Hepatocyte (in vitro differentiated cells): Measurements from ENCODE around the gene ESR1. TPM values are rescaled to one million over a fixed set of nuclear protein-coding genes. Genes with fewer than 3 reads are reported as not detected.

ENCODE experiments used
- DNase-seq: peaks from one replicate; pipeline ENCODE4 v3.0.0-alpha.2; 2016; ENCODE audit warnings: low spot score
- H2AFZ ChIP-seq: fragments of 200-600 bp; sonication (generic); 2 replicates; pipeline ENCODE4 v1.6.0; 2016; ENCODE audit warnings: antibody characterized with exemption, mild to moderate bottlenecking
- H3K27ac ChIP-seq: fragments of 200-600 bp; sonication (generic); 2 replicates; pipeline ENCODE4 v1.5.1; 2016; ENCODE audit warnings: mild to moderate bottlenecking
- H3K27me3 ChIP-seq: fragments of 200-600 bp; sonication (generic); 2 replicates; pipeline ENCODE4 v1.6.1; 2016
- H3K36me3 ChIP-seq: fragments of 200-600 bp; sonication (generic); replicated peaks from 2 replicates; pipeline ENCODE4 v1.5.1; 2016; ENCODE audit warnings: low read depth; ENCODE audit not compliant: insufficient read depth
- H3K4me1 ChIP-seq: fragments of 200-600 bp; sonication (generic); 2 replicates; pipeline ENCODE4 v1.5.1; 2016; ENCODE audit warnings: mild to moderate bottlenecking, moderate library complexity; ENCODE audit not compliant: insufficient read depth
- H3K4me2 ChIP-seq: fragments of 200-600 bp; sonication (generic); 2 replicates; pipeline ENCODE4 v1.6.0; 2016
- H3K4me3 ChIP-seq: fragments of 200-600 bp; sonication (generic); 2 replicates; pipeline ENCODE4 v1.5.1; 2016; ENCODE audit warnings: mild to moderate bottlenecking
- H3K79me2 ChIP-seq: fragments of 200-600 bp; sonication (generic); 2 replicates; pipeline ENCODE4 v1.6.0; 2017; ENCODE audit warnings: mild to moderate bottlenecking
- H3K9me2 ChIP-seq: fragments of 200-600 bp; sonication (generic); replicated peaks from 2 replicates; pipeline ENCODE4 v1.6.0; 2017; ENCODE audit warnings: mild to moderate bottlenecking; ENCODE audit not compliant: insufficient read depth
- H3K9me3 ChIP-seq: fragments of 200-600 bp; sonication (generic); 2 replicates; pipeline ENCODE4 v1.5.1; 2016; ENCODE audit warnings: low read depth, mild to moderate bottlenecking
- H4K20me1 ChIP-seq: fragments of 200-600 bp; sonication (generic); 2 replicates; pipeline ENCODE4 v1.6.0; 2016; ENCODE audit warnings: mild to moderate bottlenecking; ENCODE audit not compliant: insufficient read depth, poor library complexity, severe bottlenecking
- EZH2 ChIP-seq: fragments of 200-600 bp; sonication (generic); IDR thresholded peaks from 2 replicates; pipeline ENCODE4 v1.6.1; 2016; ENCODE audit warnings: antibody characterized with exemption, mild to moderate bottlenecking, borderline replicate concordance
- EZH2phosphoT487 ChIP-seq: fragments of 200-600 bp; sonication (generic); IDR thresholded peaks from one replicate; pipeline ENCODE4 v1.6.1; 2018; ENCODE audit warnings: antibody characterized with exemption, mild to moderate bottlenecking, low read depth, moderate library complexity; ENCODE audit not compliant: unreplicated experiment, severe bottlenecking
- WGBS: methylation state at CpG from one replicate; pipeline ENCODE4 v1.1.6; 2016; ENCODE audit warnings: low lambda C conversion rate; ENCODE audit errors: missing lambda C conversion rate; 5-methylcytosine and 5-hydroxymethylcytosine counted together
- polyA plus RNA-seq: library from polyadenylated mRNA; unstranded; fragments of >200 nt; fragmentation: Nextera tagmentation; extraction: Ambion mirVana; gene quantifications from 2 replicates; pipeline ENCODE4 v1.2.1, GENCODE V29; 2016
- total RNA-seq: library from RNA; depleted of rRNA; stranded (reverse); fragments of >200 nt; gene quantifications from 2 replicates; pipeline ENCODE4 v1.2.3, GENCODE V29; 2014
- TF ChIP-seq, protein P1 (sequence below): fragments of 200-600 bp; sonication (generic); IDR thresholded peaks from 2 replicates; pipeline ENCODE4 v1.5.1; 2016; ENCODE audit warnings: antibody characterized with exemption, mild to moderate bottlenecking; ENCODE audit not compliant: poor library complexity

The ESR1 gene
- total and polyA plus RNA-seq, 2 experiments from 2014 or later = 0.07 TPM; not detected in 1

DNA sequence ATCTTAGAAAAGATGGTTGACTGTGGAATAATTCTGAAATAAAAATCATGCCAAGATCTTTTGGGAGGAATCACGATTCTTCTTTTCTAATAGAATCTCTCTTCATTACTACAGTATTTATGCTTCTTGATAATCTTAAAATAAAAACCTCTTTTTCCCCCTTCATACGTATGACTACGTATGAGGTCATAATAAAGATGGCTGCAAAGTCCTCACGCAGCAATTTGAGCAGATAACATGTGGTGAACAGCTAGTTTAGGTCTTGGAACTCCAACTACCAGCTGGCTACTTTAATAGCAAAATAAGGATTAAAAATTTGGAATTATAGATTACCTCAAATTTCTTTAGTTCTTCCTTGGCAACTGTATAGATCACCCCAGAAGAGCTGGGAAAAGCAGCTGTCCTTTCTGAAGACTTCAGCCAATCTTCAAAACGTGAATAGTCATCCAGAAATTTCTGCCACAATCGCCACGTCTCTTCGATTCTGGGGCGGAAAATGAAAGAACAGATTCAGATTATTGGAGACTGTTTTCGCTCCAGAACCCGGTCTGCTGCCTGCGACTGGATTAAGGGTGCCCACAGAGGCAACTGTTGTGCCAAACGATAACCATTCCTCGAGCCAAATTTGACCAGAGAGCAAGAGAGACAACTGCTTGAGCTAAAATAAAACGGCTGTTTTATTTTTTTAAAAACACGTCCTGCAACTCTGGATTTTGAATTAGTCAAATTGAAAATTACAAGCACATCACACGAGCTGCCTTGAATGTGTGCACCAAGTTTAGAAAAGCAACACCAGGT is 347.3 kb downstream of the ESR1 start:
- Histone ChIP-seq H2AFZ (no peak overlapping the region), H3K36me3 (no peaks in the 10 kb centered on the region)
- TF ChIP-seq, protein P1, sequence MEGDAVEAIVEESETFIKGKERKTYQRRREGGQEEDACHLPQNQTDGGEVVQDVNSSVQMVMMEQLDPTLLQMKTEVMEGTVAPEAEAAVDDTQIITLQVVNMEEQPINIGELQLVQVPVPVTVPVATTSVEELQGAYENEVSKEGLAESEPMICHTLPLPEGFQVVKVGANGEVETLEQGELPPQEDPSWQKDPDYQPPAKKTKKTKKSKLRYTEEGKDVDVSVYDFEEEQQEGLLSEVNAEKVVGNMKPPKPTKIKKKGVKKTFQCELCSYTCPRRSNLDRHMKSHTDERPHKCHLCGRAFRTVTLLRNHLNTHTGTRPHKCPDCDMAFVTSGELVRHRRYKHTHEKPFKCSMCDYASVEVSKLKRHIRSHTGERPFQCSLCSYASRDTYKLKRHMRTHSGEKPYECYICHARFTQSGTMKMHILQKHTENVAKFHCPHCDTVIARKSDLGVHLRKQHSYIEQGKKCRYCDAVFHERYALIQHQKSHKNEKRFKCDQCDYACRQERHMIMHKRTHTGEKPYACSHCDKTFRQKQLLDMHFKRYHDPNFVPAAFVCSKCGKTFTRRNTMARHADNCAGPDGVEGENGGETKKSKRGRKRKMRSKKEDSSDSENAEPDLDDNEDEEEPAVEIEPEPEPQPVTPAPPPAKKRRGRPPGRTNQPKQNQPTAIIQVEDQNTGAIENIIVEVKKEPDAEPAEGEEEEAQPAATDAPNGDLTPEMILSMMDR = no peak
- TF ChIP-seq EZH2phosphoT487 (no peak), EZH2 (no peak)

DNA sequence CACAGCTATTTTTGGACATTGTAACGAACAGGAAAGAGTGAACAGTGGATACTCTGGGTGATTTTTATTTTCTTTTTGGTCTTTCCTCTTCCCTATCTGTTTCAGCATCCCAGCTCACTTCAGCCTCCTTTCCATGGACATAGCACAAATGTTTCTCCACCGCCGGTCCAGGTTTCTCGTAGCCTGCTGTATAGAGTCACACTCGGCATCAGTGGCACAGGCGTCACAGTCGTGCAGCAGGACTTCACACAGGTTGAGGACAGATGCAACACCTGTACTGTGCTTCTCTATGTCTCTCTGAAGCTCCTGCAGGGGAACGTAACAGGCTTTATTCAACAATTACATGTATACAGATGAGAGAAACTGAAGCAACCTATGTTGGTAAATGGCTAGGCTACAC is 348.3 kb downstream of the ESR1 start:
- H3K9me2 ChIP-seq = no peaks in the 10 kb centered on the region
- TF ChIP-seq EZH2phosphoT487 = no peak
- TF ChIP-seq EZH2 = no peak
- TF ChIP-seq, protein P1 = no peak
- H3K4me1 ChIP-seq = no peaks in the 10 kb centered on the region
- H3K9me3 ChIP-seq = no peaks in the 10 kb centered on the region
- no peaks in the 10 kb centered on the region for H4K20me1 ChIP-seq
- H3K36me3 ChIP-seq = no peaks in the 10 kb centered on the region
- no peak overlapping the region for H3K27ac ChIP-seq
- H3K4me2 ChIP-seq = no peak overlapping the region
- DNase-seq = no peak
- 88% methylated on average over 8 of the region's 8 CpGs for WGBS
- H3K4me3 ChIP-seq = no peak overlapping the region
- H2AFZ ChIP-seq = no peak overlapping the region
- H3K79me2 ChIP-seq = no peaks in the 10 kb centered on the region
- H3K27me3 ChIP-seq = no peaks in the 10 kb centered on the region

More for the DNA sequence above, 347.3 kb downstream of the ESR1 start:
- WGBS = 96% methylated on average over 17 of the region's 17 CpGs
- H3K4me2 ChIP-seq = no peak overlapping the region
- DNase-seq = no peak
- no peak overlapping the region for H3K4me3 ChIP-seq
- H4K20me1 ChIP-seq = no peaks in the 10 kb centered on the region
- no peaks in the 10 kb centered on the region for H3K4me1 ChIP-seq
- no peak overlapping the region for H3K27ac ChIP-seq
- H3K9me2 ChIP-seq = no peaks in the 10 kb centered on the region
- no peaks in the 10 kb centered on the region for H3K9me3 ChIP-seq
- no peaks in the 10 kb centered on the region for H3K27me3 ChIP-seq
- no peaks in the 10 kb centered on the region for H3K79me2 ChIP-seq

DNA sequence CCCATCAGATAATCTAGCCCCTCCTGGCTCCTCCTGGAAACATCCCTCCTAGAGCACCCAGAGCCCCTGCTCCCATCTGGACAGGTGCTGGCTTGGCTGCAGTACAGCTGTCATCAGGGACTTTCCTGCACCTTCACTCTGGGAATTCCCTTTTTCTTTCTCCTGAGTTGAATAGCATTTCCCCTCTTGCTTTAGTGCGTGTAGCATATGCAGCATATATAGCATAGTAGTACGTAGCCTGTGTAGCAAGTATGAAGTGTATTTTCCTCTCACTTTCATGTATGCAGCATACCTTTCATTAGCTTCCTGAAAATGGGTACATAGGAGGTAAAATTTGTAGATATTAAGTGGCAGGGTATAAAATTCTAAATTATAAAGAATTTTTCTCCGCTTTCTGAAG is 352.9 kb downstream of the ESR1 start:
- TF ChIP-seq, protein P1 = no peak
- TF ChIP-seq EZH2 (no peak), EZH2phosphoT487 (no peak)
- no peak for DNase-seq
- H3K4me3 ChIP-seq = no peak overlapping the region
- H3K27ac ChIP-seq = no peak overlapping the region
- H3K4me2 ChIP-seq = no peak overlapping the region
- H3K9me3 ChIP-seq = no peaks in the 10 kb centered on the region
- H3K79me2 ChIP-seq = no peaks in the 10 kb centered on the region
- no peaks in the 10 kb centered on the region for H3K9me2 ChIP-seq
- H3K27me3 ChIP-seq = no peaks in the 10 kb centered on the region
- no peaks in the 10 kb centered on the region for H3K36me3 ChIP-seq
- H3K4me1 ChIP-seq = no peaks in the 10 kb centered on the region
- 96% methylated on average over 3 of the region's 3 CpGs for WGBS
- H4K20me1 ChIP-seq = no peaks in the 10 kb centered on the region
- H2AFZ ChIP-seq = no peak overlapping the region
